ENCODE results near the gene TNNC1.
A peak's percentile ranks its signal among the peaks of the same experiment; 100 is the strongest.

TNNC1 gene

GRCh38 chr3:52428151-52429005 is 25.5 kb downstream of the TNNC1 start:
- peak; percentile 69 for DNase-seq

- DNase-seq, result no peak
Measured at GRCh38 chr3:52423173-52423572, 30.7 kb downstream of the TNNC1 start.

GRCh38 chr3:52422669-52423068 is 31.2 kb downstream of the TNNC1 start:
- no peak for DNase-seq

- DNase-seq, result no peak
Measured at GRCh38 chr3:52420388-52420787, 33.5 kb downstream of the TNNC1 start.

- DNase-seq, result no peak
Measured at GRCh38 chr3:52415800-52416199, 38.0 kb downstream of the TNNC1 start.

GRCh38 chr3:52408466-52408865 is 45.4 kb downstream of the TNNC1 start:
- no peak for DNase-seq

- no peak for DNase-seq
Measured at GRCh38 chr3:52407779-52408178, 46.1 kb downstream of the TNNC1 start.

GRCh38 chr3:52406791-52407510 is 46.9 kb downstream of the TNNC1 start:
- DNase-seq, result no peak

GRCh38 chr3:52406231-52406661 is 47.6 kb downstream of the TNNC1 start:
- no peak for DNase-seq

- no peak for DNase-seq
Measured at GRCh38 chr3:52405601-52406110, 48.2 kb downstream of the TNNC1 start.

- no peak for DNase-seq
Measured at GRCh38 chr3:52405066-52405465, 48.8 kb downstream of the TNNC1 start.

GRCh38 chr3:52404391-52404790 is 49.5 kb downstream of the TNNC1 start:
- DNase-seq, result no peak

GRCh38 chr3:52403955-52404354 is 49.9 kb downstream of the TNNC1 start:
- DNase-seq, result no peak

- no peak for DNase-seq
Measured at GRCh38 chr3:52403271-52403841, 50.5 kb downstream of the TNNC1 start.

- DNase-seq, result no peak
Measured at GRCh38 chr3:52402706-52403270, 51.1 kb downstream of the TNNC1 start.

GRCh38 chr3:52402101-52402521 is 51.7 kb downstream of the TNNC1 start:
- no peak for DNase-seq

- DNase-seq, result no peak
Measured at GRCh38 chr3:52401551-52401950, 52.3 kb downstream of the TNNC1 start.
